K562 (cell line): ENCODE measurements around the gene CCL8. TPM values are rescaled to one million over a fixed set of nuclear protein-coding genes. Genes with fewer than 3 reads are reported as not detected.

ENCODE experiments used
- ATAC-seq: fragments of 200-7000 bp; cut with Tn5 transposase; 3 replicates; pipeline ENCODE4 v1.9.1; 2020; ENCODE audit warnings: moderate library complexity
- BruUV-seq: library from RNA; stranded (reverse); fragments of 400-500 nt; replicated peaks from 2 replicates; lab custom pipeline; 2021; lab: Mats Ljungman, UMichigan
- CTCF ChIA-PET: fragments of 300-600 bp; formaldehyde crosslinking; extraction: SDS; loops from one replicate; lab custom pipeline; 2021; ENCODE audit warnings: low intra/inter-chr PET ratio; lab: Yijun Ruan, JAX
- POLR2A ChIA-PET: fragments of 300-600, 350-650 bp; sonication (Branson Sonifier 250); formaldehyde crosslinking; extraction: SDS; loops from one replicate; lab custom pipeline; 2021; ENCODE audit warnings: antibody characterized with exemption, inconsistent platforms; lab: Yijun Ruan, JAX
- DNase-seq, 4 experiments: peaks; one replicate each; pipeline versions ENCODE4 v3.0.0 to v3.0.0-alpha.2; 2011 to 2018; ENCODE audit warnings: low spot score in 3 of 4, mixed read lengths in 3 of 4; ENCODE audit errors: extremely low read depth in 1 of 4
- FAIRE-seq: peaks from 2 replicates; lab custom pipeline; 2011; peaks lifted over from hg19 to GRCh38; lab: Jason Lieb, UNC
- H2AFZ ChIP-seq: 2 replicates; pipeline ENCODE4 v1.6.0; 2011; ENCODE audit warnings: low read depth, low read length, control low read depth, inconsistent platforms
- H3K27ac ChIP-seq: fragments of 200-600 bp; 3 replicates; pipeline ENCODE4 v1.8.0; 2011; ENCODE audit warnings: low read depth, mild to moderate bottlenecking, control low read depth, inconsistent platforms, low read length, moderate library complexity, mixed read lengths; ENCODE audit errors: extremely low read depth
- H3K27me3 ChIP-seq, 2 experiments: fragments of 300-600 bp in 1 of 2; 2 replicates in 1 of 2; 3 replicates in 1 of 2; pipeline versions ENCODE4 v1.6.0 to v1.8.0; 2011; ENCODE audit warnings: inconsistent platforms in 2 of 2, low read length in 2 of 2, mild to moderate bottlenecking in 1 of 2, mixed read lengths in 1 of 2, moderate library complexity in 1 of 2; ENCODE audit not compliant: control insufficient read depth in 2 of 2, insufficient read depth in 2 of 2
- H3K36me3 ChIP-seq: fragments of 300-600 bp; 3 replicates; pipeline ENCODE4 v1.8.0; 2011; ENCODE audit warnings: mild to moderate bottlenecking, low read length, inconsistent platforms; ENCODE audit not compliant: control insufficient read depth, insufficient read depth
- H3K4me1 ChIP-seq, 2 experiments: fragments of 200-600 bp in 1 of 2; replicated peaks in 1 of 2; 2 replicates in 1 of 2; 3 replicates in 1 of 2; pipeline versions ENCODE4 v1.5.1 to v1.8.0; 2011; ENCODE audit warnings: inconsistent platforms in 2 of 2, low read length in 2 of 2, mild to moderate bottlenecking in 1 of 2, mixed read lengths in 1 of 2, moderate library complexity in 1 of 2; ENCODE audit not compliant: control insufficient read depth in 2 of 2, insufficient read depth in 2 of 2
- H3K4me2 ChIP-seq: 2 replicates; pipeline ENCODE4 v1.6.1; 2011; ENCODE audit warnings: low read length, control low read depth, inconsistent platforms, mixed read lengths; ENCODE audit not compliant: insufficient read depth
- H3K4me3 ChIP-seq: fragments of 200-600 bp; sonication (generic), shearing (Covaris generic); 2 replicates; pipeline ENCODE4 v1.5.1; 2016; ENCODE audit warnings: control low read depth, inconsistent platforms
- H3K79me2 ChIP-seq: fragments of 200-600 bp; 3 replicates; pipeline ENCODE4 v1.8.0; 2011; ENCODE audit warnings: low read length, inconsistent platforms; ENCODE audit not compliant: control insufficient read depth, insufficient read depth
- H3K9ac ChIP-seq, 2 experiments: 2 replicates each; pipeline versions ENCODE4 v1.6.0 to v1.6.1; 2011; ENCODE audit warnings: low read depth in 2 of 2, low read length in 2 of 2, control low read depth in 1 of 2, inconsistent platforms in 1 of 2, mild to moderate bottlenecking in 1 of 2, mixed read lengths in 1 of 2; ENCODE audit not compliant: insufficient read depth in 1 of 2
- H3K9me1 ChIP-seq: one replicate; pipeline ENCODE4 v1.6.0; 2011; ENCODE audit warnings: inconsistent platforms, mild to moderate bottlenecking, low read length, moderate library complexity; ENCODE audit not compliant: control insufficient read depth, insufficient read depth
- H3K9me3 ChIP-seq: replicated peaks from 2 replicates; pipeline ENCODE4 v1.5.1; 2011; ENCODE audit warnings: low read depth, low read length, inconsistent platforms; ENCODE audit not compliant: control insufficient read depth, insufficient read depth
- H4K20me1 ChIP-seq: replicated peaks from 2 replicates; pipeline ENCODE4 v1.6.1; 2011; ENCODE audit warnings: low read length, inconsistent platforms, mixed read lengths; ENCODE audit not compliant: control insufficient read depth, insufficient read depth
- ARID2 ChIP-seq: fragments of 450-650 bp; IDR thresholded peaks from 2 replicates; pipeline ENCODE4 v1.6.1; 2017; ENCODE audit warnings: antibody characterized with exemption, mild to moderate bottlenecking
- ELF1 ChIP-seq: fragments of 200-800 bp; sonication (Bioruptor generic); IDR thresholded peaks from 2 replicates; pipeline ENCODE4 v1.6.1; 2016; ENCODE audit warnings: missing genetic modification characterization, missing compliant biosample characterization
- ELK3 ChIP-seq: fragments of 450-650 bp; formaldehyde crosslinking; IDR thresholded peaks from 2 replicates; pipeline ENCODE4 v1.4.0; 2020; ENCODE audit warnings: mild to moderate bottlenecking
- FOXP1 ChIP-seq: sonication (generic); formaldehyde crosslinking; IDR thresholded peaks from 2 replicates; pipeline ENCODE4 v1.8.0; 2022; ENCODE audit warnings: mild to moderate bottlenecking, missing genetic modification reagents
- FOXP4 ChIP-seq: sonication (generic); formaldehyde crosslinking; IDR thresholded peaks from 2 replicates; pipeline ENCODE4 v1.8.0; 2022; ENCODE audit warnings: mild to moderate bottlenecking, missing genetic modification reagents, borderline replicate concordance
- GABPA ChIP-seq: fragments of 200-800 bp; sonication (Bioruptor generic); conservative IDR thresholded peaks from 2 replicates; pipeline ENCODE4 v1.6.1; 2016; ENCODE audit warnings: low read depth, missing genetic modification characterization, missing compliant biosample characterization
- HNRNPH1 ChIP-seq: fragments of 200-400 bp; formaldehyde crosslinking; optimal IDR thresholded peaks from 2 replicates; pipeline ENCODE3; 2017; ENCODE audit warnings: low read depth, mild to moderate bottlenecking, low read length, moderate library complexity
- KDM2B ChIP-seq: fragments of 250-450 bp; sonication (Bioruptor Pico); IDR thresholded peaks from 2 replicates; pipeline ENCODE4 v1.8.0; 2021; ENCODE audit warnings: mild to moderate bottlenecking, moderate library complexity
- KLF6 ChIP-seq: fragments of 250-450 bp; sonication (Bioruptor Pico); IDR thresholded peaks from 2 replicates; pipeline ENCODE4 v1.4.0; 2020; ENCODE audit warnings: mild to moderate bottlenecking, moderate library complexity, borderline replicate concordance
- RNF219 ChIP-seq: fragments of 250-450 bp; sonication (Bioruptor Pico); IDR thresholded peaks from 2 replicates; pipeline ENCODE4 v1.5.0; 2022; ENCODE audit warnings: mild to moderate bottlenecking
- SMC3 ChIP-seq: conservative IDR thresholded peaks from 2 replicates; pipeline ENCODE4 v1.6.1; 2011; ENCODE audit warnings: low read depth, low read length, improper control_type of control experiment; ENCODE audit not compliant: insufficient read depth
- SREBF1 ChIP-seq: fragments of 150-350 bp; IDR thresholded peaks from 2 replicates; pipeline ENCODE4 v1.6.1; 2014; ENCODE audit warnings: antibody characterized with exemption, low read depth, low read length, borderline replicate concordance
- SRSF1 ChIP-seq: fragments of 200-400 bp; formaldehyde crosslinking; IDR thresholded peaks from 2 replicates; pipeline ENCODE4 v1.6.1; 2017; ENCODE audit warnings: mild to moderate bottlenecking, low read depth, low read length, moderate library complexity
- TEAD4 ChIP-seq, 2 experiments: sonication (generic) in 1 of 2; formaldehyde crosslinking in 1 of 2; IDR thresholded peaks; 2 replicates each; pipeline versions ENCODE4 v1.6.1 to v1.8.0; 2012 to 2022; ENCODE audit warnings: borderline replicate concordance in 1 of 2, inconsistent platforms in 1 of 2, low read length in 1 of 2, mild to moderate bottlenecking in 1 of 2, missing genetic modification reagents in 1 of 2
- ZNF384 ChIP-seq: IDR thresholded peaks from 2 replicates; pipeline ENCODE4 v1.6.1; 2012; ENCODE audit warnings: low read depth, low read length, improper control_type of control experiment
- WGBS: fragments of 100-300 bp; shearing (Covaris generic); methylation state at CpG from one replicate; pipeline ENCODE4 v1.1.6; 2016; ENCODE audit warnings: low coverage, mixed read lengths; ENCODE audit not compliant: insufficient coverage; ENCODE audit errors: missing lambda C conversion rate; 5-methylcytosine and 5-hydroxymethylcytosine counted together
- in situ Hi-C: fragments of 300-500 bp; cut with MboI; formaldehyde crosslinking; loops from 4 replicates; pipeline ENCODE4 v1.15.0; 2018; ENCODE audit warnings: inconsistent platforms, mixed read lengths
- intact Hi-C: fragments of 100-400 bp; cut with micrococcal nuclease; formaldehyde crosslinking; loops from 2 replicates; pipeline ENCODE4 v1.14.2; 2022
- polyA plus RNA-seq, 8 experiments: library from polyadenylated mRNA; depleted of rRNA in 4 of 8; stranded (reverse) in 5 of 8; unstranded in 3 of 8; fragments of >200 nt; fragmentation: Nextera tagmentation in 2 of 8; fragmentation: Illumina TruSeq in 1 of 8; extraction: Ambion mirVana in 2 of 8; extraction: Trizol in 1 of 8; gene quantifications; 2 replicates each; pipeline versions ENCODE4 v1.2.1 to v1.2.3, GENCODE V29; 2011 to 2014; ENCODE audit warnings: inconsistent platforms in 1 of 8, missing spikeins in 1 of 8
- total RNA-seq, 7 experiments: library from RNA; depleted of rRNA in 6 of 7; stranded (reverse); fragments of >200 nt in 6 of 7; fragmentation: Illumina TruSeq in 2 of 7; extraction: Trizol in 2 of 7; gene quantifications; 2 replicates each; pipeline versions ENCODE4 v1.2.1 to v1.2.3, GENCODE V29; 2011 to 2021; ENCODE audit warnings: low replicate concordance in 1 of 7

The CCL8 gene
- total and polyA plus RNA-seq, 9 of the 15 experiments (the other 6 are each of a cell fraction or from before 2014, with no cell fraction given): 0.06 TPM; not detected in 8

DNA sequence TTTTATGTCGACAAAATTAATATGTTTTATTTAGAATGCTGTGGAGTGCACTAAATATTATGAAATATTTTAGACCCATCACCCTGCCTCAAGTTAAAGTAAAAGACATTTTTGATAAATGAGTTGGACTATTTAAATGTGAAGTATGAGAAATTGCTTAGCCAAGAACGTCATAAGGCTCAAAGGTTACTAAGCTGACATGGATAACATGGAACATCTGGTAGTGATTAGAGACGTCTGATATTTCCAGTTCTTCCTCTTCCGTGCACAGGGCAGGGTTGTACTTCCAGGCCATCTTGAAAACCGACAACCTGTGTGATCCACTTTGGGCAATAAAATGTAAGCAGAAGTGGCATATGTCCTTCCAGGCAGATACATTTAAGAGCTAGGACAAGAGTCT is 7.2 kb upstream of the CCL8 start:
- intact Hi-C loops: no loop called here
- CTCF ChIA-PET: no interaction called here
- Histone ChIP-seq H3K4me3 (no peak overlapping the region), H3K9me3 (no peaks in the 10 kb centered on the region), H3K27ac (no peak overlapping the region), H3K9me1 (no peaks in the 10 kb centered on the region), H2AFZ (no peak overlapping the region), H3K4me1 (no peaks in the 10 kb centered on the region), H3K4me2 (no peak overlapping the region), H3K9ac (no peak overlapping the region), H4K20me1 (no peaks in the 10 kb centered on the region), H3K79me2 (no peaks in the 10 kb centered on the region), H3K36me3 (no peaks in the 10 kb centered on the region), H3K27me3 (0 out of 5 replicates have a peak, but pooled peaks cover 2 to 5% of the 10 kb centered on the region in 2 experiments)
- 1% methylated on average over 5 of the region's 5 CpGs for WGBS
- in situ Hi-C loops: no loop called here
- ATAC-seq (no peak), FAIRE-seq (no peak), DNase-seq (no peak)
- POLR2A ChIA-PET: no interaction called here
- BruUV-seq: no TSS peak
- TF ChIP-seq FOXP1 (CRISPR knock-in tag) (no peak), ARID2 (no peak), ZNF384 (no peak), HNRNPH1 (no peak), TEAD4 (IDR thresholded peaks at IDR 0.05; ENCODE audit: low read length) (no peak), TEAD4 (CRISPR knock-in tag; IDR thresholded peaks at IDR 0.05; ENCODE audit: borderline replicate concordance) (no peak), KLF6 (CRISPR knock-in tag) (no peak), ELF1 (tag) (no peak), SMC3 (no peak), SREBF1 (no peak), KDM2B (CRISPR knock-in tag) (no peak), FOXP4 (no peak), SRSF1 (no peak), RNF219 (CRISPR knock-in tag) (no peak), GABPA (tag) (no peak), ELK3 (CRISPR knock-in tag) (no peak)
